HepG2 (cell line): ENCODE data around the gene MPIG6B. TPM values are rescaled to one million over a fixed set of nuclear protein-coding genes. Genes with fewer than 3 reads are reported as not detected.

ENCODE experiments used
- GATAD1 ChIP-seq: IDR thresholded peaks from 2 replicates; pipeline ENCODE4 v1.6.1; 2016; ENCODE audit warnings: missing genetic modification reagents, missing compliant biosample characterization
- GRHL1 ChIP-seq: sonication (generic); formaldehyde crosslinking; conservative IDR thresholded peaks from 2 replicates; pipeline ENCODE4 v1.8.0; 2022; ENCODE audit warnings: missing genetic modification reagents
- KLF12 ChIP-seq: sonication (generic); formaldehyde crosslinking; IDR thresholded peaks from 2 replicates; pipeline ENCODE4 v1.4.0; 2020; ENCODE audit warnings: missing genetic modification reagents, borderline replicate concordance
- KMT2A ChIP-seq: sonication (generic); formaldehyde crosslinking; IDR thresholded peaks from 2 replicates; pipeline ENCODE4 v1.4.0; 2020; ENCODE audit warnings: missing genetic modification reagents
- NCOA5 ChIP-seq: sonication (generic); formaldehyde crosslinking; IDR thresholded peaks from 2 replicates; pipeline ENCODE4 v1.4.0; 2020; ENCODE audit warnings: missing genetic modification reagents
- NKX3-1 ChIP-seq: sonication (generic); formaldehyde crosslinking; IDR thresholded peaks from 2 replicates; pipeline ENCODE4 v1.5.0; 2020; ENCODE audit warnings: missing genetic modification reagents
- PHF20 ChIP-seq: sonication (generic); formaldehyde crosslinking; IDR thresholded peaks from 2 replicates; pipeline ENCODE4 v1.5.0; 2020; ENCODE audit warnings: mild to moderate bottlenecking, missing genetic modification reagents
- POGZ ChIP-seq: sonication (generic); formaldehyde crosslinking; IDR thresholded peaks from 2 replicates; pipeline ENCODE4 v1.4.0; 2020; ENCODE audit warnings: mild to moderate bottlenecking, missing genetic modification reagents
- PRMT3 ChIP-seq: sonication (generic); formaldehyde crosslinking; IDR thresholded peaks from 2 replicates; pipeline ENCODE4 v1.8.1; 2022; ENCODE audit warnings: low read depth, mild to moderate bottlenecking, moderate library complexity, missing genetic modification reagents, borderline replicate concordance
- RFX5 ChIP-seq: IDR thresholded peaks from 2 replicates; pipeline ENCODE4 v1.6.1; 2011; ENCODE audit warnings: low read depth, low read length, improper control_type of control experiment
- SAFB2 ChIP-seq: sonication (generic); formaldehyde crosslinking; IDR thresholded peaks from 2 replicates; pipeline ENCODE4 v1.5.1; 2020; ENCODE audit warnings: missing genetic modification reagents, low read depth, mild to moderate bottlenecking, borderline replicate concordance
- SMARCC2 ChIP-seq: fragments of 450-650 bp; IDR thresholded peaks from 2 replicates; pipeline ENCODE4 v1.6.1; 2017; ENCODE audit warnings: antibody characterized with exemption, mild to moderate bottlenecking
- TAF15 ChIP-seq: fragments of 200-400 bp; formaldehyde crosslinking; IDR thresholded peaks from one replicate; pipeline ENCODE4 v1.6.1; 2018; ENCODE audit warnings: mild to moderate bottlenecking, low read depth, low read length; ENCODE audit not compliant: poor library complexity, severe bottlenecking
- ZBTB34 ChIP-seq: sonication (generic); formaldehyde crosslinking; IDR thresholded peaks from 2 replicates; pipeline ENCODE4 v1.8.0; 2022; ENCODE audit warnings: mild to moderate bottlenecking, missing genetic modification reagents
- ZBTB7B ChIP-seq: sonication (generic); formaldehyde crosslinking; IDR thresholded peaks from 2 replicates; pipeline ENCODE4 v1.4.0; 2020; ENCODE audit warnings: missing genetic modification reagents
- ZBTB8A ChIP-seq: sonication (generic); formaldehyde crosslinking; IDR thresholded peaks from 2 replicates; pipeline ENCODE4 v1.4.0; 2020; ENCODE audit warnings: mild to moderate bottlenecking, low read depth, missing genetic modification reagents, borderline replicate concordance
- ZNF33B ChIP-seq: sonication (generic); formaldehyde crosslinking; IDR thresholded peaks from 2 replicates; pipeline ENCODE4 v1.5.1; 2020; ENCODE audit warnings: mild to moderate bottlenecking, missing genetic modification reagents
- ZNF350 ChIP-seq: sonication (generic); formaldehyde crosslinking; IDR thresholded peaks from 2 replicates; pipeline ENCODE4 v1.4.0; 2020; ENCODE audit warnings: mild to moderate bottlenecking, low read depth, missing genetic modification reagents, borderline replicate concordance
- ZNF468 ChIP-seq: sonication (generic); formaldehyde crosslinking; IDR thresholded peaks from 2 replicates; pipeline ENCODE4 v1.8.0; 2022; ENCODE audit warnings: mild to moderate bottlenecking, moderate library complexity, missing genetic modification reagents
- ZNF674 ChIP-seq: sonication (generic); formaldehyde crosslinking; IDR thresholded peaks from 2 replicates; pipeline ENCODE4 v1.5.0; 2020; ENCODE audit warnings: low read depth, mild to moderate bottlenecking, missing genetic modification reagents
- polyA plus RNA-seq, 8 experiments: library from polyadenylated mRNA; depleted of rRNA in 3 of 8; stranded (reverse) in 7 of 8; unstranded in 1 of 8; fragments of >200 nt; fragmentation: Illumina TruSeq in 4 of 8; extraction: Trizol in 4 of 8; gene quantifications; 2 replicates each; pipeline versions ENCODE4 v1.2.1 to v1.2.3, GENCODE V29; 2011 to 2016; ENCODE audit warnings: low read depth in 4 of 8, missing spikeins in 1 of 8, mixed read lengths in 1 of 8; ENCODE audit not compliant: insufficient read depth in 1 of 8
- total RNA-seq, 5 experiments: library from RNA; depleted of rRNA; stranded (reverse); fragments of >200 nt; fragmentation: Illumina TruSeq; extraction: Trizol; gene quantifications; 2 replicates each; pipeline ENCODE4 v1.2.3, GENCODE V29; 2016; ENCODE audit warnings: low read depth in 1 of 5
- TF ChIP-seq, protein P1 (sequence below): sonication (generic); formaldehyde crosslinking; IDR thresholded peaks from 2 replicates; pipeline ENCODE4 v1.5.0; 2020; ENCODE audit warnings: missing genetic modification reagents
- TF ChIP-seq, protein P2 (sequence below): sonication (generic); formaldehyde crosslinking; IDR thresholded peaks from 2 replicates; pipeline ENCODE4 v1.8.0; 2022; ENCODE audit warnings: missing genetic modification reagents, mild to moderate bottlenecking, inconsistent platforms, borderline replicate concordance
- TF ChIP-seq, protein P3 (sequence below): sonication (generic); formaldehyde crosslinking; IDR thresholded peaks from 2 replicates; pipeline ENCODE4 v1.4.0; 2020; ENCODE audit warnings: missing genetic modification reagents, mild to moderate bottlenecking, borderline replicate concordance

The MPIG6B gene
- total and polyA plus RNA-seq, 2 of the 13 experiments (the other 11 are each of a cell fraction or from before 2014, with no cell fraction given): not detected

GRCh38 chr6:31702819-31703716 is 20.1 kb upstream of the MPIG6B start, which contains the start of gene ABHD16A (continued):
- no peak for TF ChIP-seq NKX3-1 (CRISPR knock-in tag)
- 0 out of 2 replicates have a peak, but pooled peaks have one; percentile 18 for TF ChIP-seq KMT2A (CRISPR knock-in tag)
- TF ChIP-seq ZNF674: no peak
- peak; percentile 58; the same call in 1 of the 2 replicates for TF ChIP-seq KLF12 (CRISPR knock-in tag)
- TF ChIP-seq ZNF468: no peak
- TF ChIP-seq NCOA5 (CRISPR knock-in tag): no peak
- TF ChIP-seq SMARCC2: no peak
- TF ChIP-seq GATAD1 (CRISPR knock-in tag): peak; percentile 89
- TF ChIP-seq SAFB2 (CRISPR knock-in tag): no peak; the same call in 1 of the 2 replicates
- TF ChIP-seq, protein P1, sequence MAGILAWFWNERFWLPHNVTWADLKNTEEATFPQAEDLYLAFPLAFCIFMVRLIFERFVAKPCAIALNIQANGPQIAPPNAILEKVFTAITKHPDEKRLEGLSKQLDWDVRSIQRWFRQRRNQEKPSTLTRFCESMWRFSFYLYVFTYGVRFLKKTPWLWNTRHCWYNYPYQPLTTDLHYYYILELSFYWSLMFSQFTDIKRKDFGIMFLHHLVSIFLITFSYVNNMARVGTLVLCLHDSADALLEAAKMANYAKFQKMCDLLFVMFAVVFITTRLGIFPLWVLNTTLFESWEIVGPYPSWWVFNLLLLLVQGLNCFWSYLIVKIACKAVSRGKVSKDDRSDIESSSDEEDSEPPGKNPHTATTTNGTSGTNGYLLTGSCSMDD (CRISPR knock-in tag): no peak
- no peak for TF ChIP-seq ZNF33B (CRISPR knock-in tag)
- peak; percentile 79 for TF ChIP-seq POGZ (CRISPR knock-in tag)
- no peak for TF ChIP-seq ZBTB8A (CRISPR knock-in tag)
- peak; percentile 85 for TF ChIP-seq ZNF350
- no peak for TF ChIP-seq RFX5
- 0 out of 2 replicates have a peak, but pooled peaks have one; percentile 66 for TF ChIP-seq ZBTB34
- TF ChIP-seq GRHL1 (CRISPR knock-in tag): no peak
- peak; percentile 82 for TF ChIP-seq ZBTB7B
- TF ChIP-seq PRMT3: no peak
- TF ChIP-seq TAF15: peak; percentile 37
- peak; percentile 88 for TF ChIP-seq PHF20 (CRISPR knock-in tag)
- TF ChIP-seq, protein P2, sequence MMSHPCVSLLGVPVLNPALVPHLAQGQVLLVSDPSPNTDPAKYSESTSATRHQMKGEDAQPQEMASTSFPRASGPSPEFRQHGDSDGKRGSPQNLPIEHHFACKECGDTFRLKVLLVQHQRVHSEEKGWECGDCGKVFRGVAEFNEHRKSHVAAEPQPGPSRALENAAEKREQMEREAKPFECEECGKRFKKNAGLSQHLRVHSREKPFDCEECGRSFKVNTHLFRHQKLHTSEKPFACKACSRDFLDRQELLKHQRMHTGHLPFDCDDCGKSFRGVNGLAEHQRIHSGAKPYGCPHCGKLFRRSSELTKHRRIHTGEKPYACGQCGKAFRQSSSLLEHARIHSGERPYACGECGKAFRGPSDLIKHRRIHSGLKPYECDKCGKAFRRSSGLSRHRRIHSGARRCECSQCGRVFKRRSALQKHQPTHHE: 0 out of 2 replicates have a peak, but pooled peaks have one; percentile 31
- TF ChIP-seq, protein P3, sequence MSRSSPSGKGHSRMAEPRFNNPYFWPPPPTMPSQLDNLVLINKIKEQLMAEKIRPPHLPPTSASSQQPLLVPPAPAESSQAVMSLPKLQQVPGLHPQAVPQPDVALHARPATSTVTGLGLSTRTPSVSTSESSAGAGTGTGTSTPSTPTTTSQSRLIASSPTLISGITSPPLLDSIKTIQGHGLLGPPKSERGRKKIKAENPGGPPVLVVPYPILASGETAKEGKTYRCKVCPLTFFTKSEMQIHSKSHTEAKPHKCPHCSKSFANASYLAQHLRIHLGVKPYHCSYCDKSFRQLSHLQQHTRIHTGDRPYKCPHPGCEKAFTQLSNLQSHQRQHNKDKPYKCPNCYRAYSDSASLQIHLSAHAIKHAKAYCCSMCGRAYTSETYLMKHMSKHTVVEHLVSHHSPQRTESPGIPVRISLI (CRISPR knock-in tag): no peak; the same call in 1 of the 2 replicates
